HG03139 (cell line): Measurements from ENCODE around the gene PRSS58.

ENCODE experiments used
- ATAC-seq: cut with Tn5 transposase; IDR thresholded peaks from one replicate; pipeline ENCODE4 v1.9.1; 2021; ENCODE audit not compliant: unreplicated experiment

The PRSS58 gene

GRCh38 chr7:142228537-142229104 is 29.2 kb downstream of the PRSS58 start:
- ATAC-seq: no peak
